Small intestine (tissue), 7 donors: ENCODE results near the gene DYRK1A. TPM values are rescaled to one million over a fixed set of nuclear protein-coding genes. Genes with fewer than 3 reads are reported as not detected.

Source experiments
- DNase-seq, 2 donors: peaks; one replicate each; pipeline versions ENCODE4 v3.0.0 to v3.0.0-alpha.2; 2013
- FAIRE-seq: peaks from 2 replicates; lab custom pipeline; 2012; peaks lifted over from hg19 to GRCh38; lab: Jason Lieb, UNC
- H3K27ac ChIP-seq, 3 donors: one replicate each; pipeline ENCODE4 v1.5.1; 2013; ENCODE audit warnings: low read length in 2 of 3, mild to moderate bottlenecking in 2 of 3, control low read depth in 1 of 3, inconsistent platforms in 1 of 3, low read depth in 1 of 3, moderate library complexity in 1 of 3
- H3K27me3 ChIP-seq, 3 donors: one replicate each; pipeline ENCODE4 v1.6.1; 2013; ENCODE audit warnings: low read length in 3 of 3, inconsistent platforms in 1 of 3; ENCODE audit not compliant: control insufficient read depth in 3 of 3, insufficient read depth in 3 of 3
- H3K36me3 ChIP-seq, 3 donors: one replicate each; pipeline ENCODE4 v1.6.1; 2013; ENCODE audit warnings: low read length in 3 of 3, inconsistent platforms in 1 of 3, low read depth in 1 of 3, mild to moderate bottlenecking in 1 of 3, moderate library complexity in 1 of 3; ENCODE audit not compliant: control insufficient read depth in 3 of 3, insufficient read depth in 2 of 3
- H3K4me1 ChIP-seq, 3 donors: one replicate each; pipeline ENCODE4 v1.6.1; 2013; ENCODE audit warnings: low read length in 2 of 3, inconsistent platforms in 1 of 3, low read depth in 1 of 3, mild to moderate bottlenecking in 1 of 3, moderate library complexity in 1 of 3; ENCODE audit not compliant: control insufficient read depth in 3 of 3, insufficient read depth in 2 of 3
- H3K4me3 ChIP-seq, 3 donors: one replicate each; pipeline ENCODE4 v1.5.1; 2013; ENCODE audit warnings: low read length in 3 of 3, control low read depth in 1 of 3, inconsistent platforms in 1 of 3, low read depth in 1 of 3, mild to moderate bottlenecking in 1 of 3, moderate library complexity in 1 of 3
- H3K9me3 ChIP-seq, 2 donors: one replicate each; pipeline ENCODE4 v1.6.1; 2013; ENCODE audit warnings: low read depth in 1 of 2, low read length in 1 of 2; ENCODE audit not compliant: control insufficient read depth in 2 of 2, insufficient read depth in 1 of 2
- WGBS, 3 donors: extraction: QIAGEN DNeasy Blood & Tissue Kit; methylation state at CpG; one replicate each; pipeline ENCODE4 v1.1.7; 2013; 5-methylcytosine and 5-hydroxymethylcytosine counted together
- polyA plus RNA-seq, 4 donors: library from polyadenylated mRNA; stranded (reverse) in 3 of 4; unstranded in 1 of 4; fragments of 200-250 nt in 3 of 4; fragments of 120-200 nt in 1 of 4; gene quantifications; one replicate each; pipeline versions ENCODE4 v1.2.1 to v1.2.3, GENCODE V29; 2013
- donor health status: healthy with polysubstance abuse.
- donor health status: control.
- donor health status: control.
- donor health status: Bipolar disorder and iron deficiency.
- donor health status: healthy.

Gene DYRK1A
- polyA plus RNA-seq, 4 donors: 10.5 to 50.5 (median 17.1) TPM

DNA sequence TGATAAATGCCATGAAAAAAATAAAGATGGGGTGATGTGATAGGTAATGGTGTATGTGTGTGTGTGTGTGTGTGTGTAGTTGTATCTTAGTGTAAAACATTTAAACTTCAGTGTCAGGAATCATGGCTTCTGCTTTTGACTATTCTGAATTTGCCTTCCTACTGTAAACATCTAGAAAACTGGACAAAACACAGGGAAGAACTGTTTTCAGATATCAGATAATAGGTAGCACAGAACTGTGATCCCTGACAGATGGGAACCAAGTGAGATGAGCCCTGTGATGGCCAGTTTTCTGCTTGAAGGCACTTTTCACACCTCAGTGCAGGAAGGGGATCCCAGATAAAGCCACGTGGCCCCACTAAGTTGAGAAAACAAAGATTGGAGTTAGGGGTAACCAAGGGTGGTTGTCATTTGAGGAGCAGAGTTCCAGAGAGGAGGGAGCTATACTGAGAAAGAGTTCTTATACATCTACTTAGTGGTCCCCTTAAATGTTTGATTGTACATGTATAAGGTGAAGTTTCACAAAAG, 17.3 kb downstream of the DYRK1A start:
- Histone ChIP-seq H3K27me3 (no peaks in the 10 kb centered on the region), H3K9me3 (no peaks in the 10 kb centered on the region), H3K4me1 (peaks cover 0 to 40% (median 5%) of the 10 kb centered on the region in 3 donors), H3K36me3 (peaks cover 0 to 3% (median 0%) of the 10 kb centered on the region in 3 donors), H3K4me3 (no peak overlapping the region), H3K27ac (no peak overlapping the region)
- no peak for FAIRE-seq
- DNase-seq: no peak
- WGBS, 3 donors: 70 to 88% (median 81%) methylated on average over 1 of the region's 1 CpG

DNA sequence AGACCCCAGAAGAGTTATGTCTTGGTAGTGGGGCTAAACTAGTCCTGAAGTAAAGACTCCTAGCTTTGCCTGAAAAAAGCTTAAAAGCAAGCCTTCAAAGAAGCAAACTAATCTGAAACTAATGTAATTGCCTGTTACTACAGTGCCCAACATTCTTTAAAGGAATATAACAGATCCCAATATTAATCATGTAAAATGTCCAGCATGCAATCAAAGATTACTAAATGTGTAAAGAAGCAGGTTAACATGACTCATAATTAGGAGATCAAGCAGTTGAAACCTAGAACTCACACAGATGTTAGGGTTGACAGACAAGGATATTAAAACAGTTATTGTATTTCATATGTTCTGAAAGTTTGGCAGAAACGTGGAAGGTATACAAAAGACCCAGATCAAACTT, 17.8 kb downstream of the DYRK1A start:
- FAIRE-seq (no peak), DNase-seq (no peak)
- Histone ChIP-seq H3K4me1 (peaks cover 0 to 37% (median 5%) of the 10 kb centered on the region in 3 donors), H3K9me3 (no peaks in the 10 kb centered on the region), H3K36me3 (peaks cover 0 to 3% (median 0%) of the 10 kb centered on the region in 3 donors), H3K27me3 (no peaks in the 10 kb centered on the region), H3K4me3 (no peak overlapping the region), H3K27ac (no peak overlapping the region)
- 71 to 79% (median 74%) methylated on average over 1 of the region's 1 CpG for WGBS, 3 donors

DNA sequence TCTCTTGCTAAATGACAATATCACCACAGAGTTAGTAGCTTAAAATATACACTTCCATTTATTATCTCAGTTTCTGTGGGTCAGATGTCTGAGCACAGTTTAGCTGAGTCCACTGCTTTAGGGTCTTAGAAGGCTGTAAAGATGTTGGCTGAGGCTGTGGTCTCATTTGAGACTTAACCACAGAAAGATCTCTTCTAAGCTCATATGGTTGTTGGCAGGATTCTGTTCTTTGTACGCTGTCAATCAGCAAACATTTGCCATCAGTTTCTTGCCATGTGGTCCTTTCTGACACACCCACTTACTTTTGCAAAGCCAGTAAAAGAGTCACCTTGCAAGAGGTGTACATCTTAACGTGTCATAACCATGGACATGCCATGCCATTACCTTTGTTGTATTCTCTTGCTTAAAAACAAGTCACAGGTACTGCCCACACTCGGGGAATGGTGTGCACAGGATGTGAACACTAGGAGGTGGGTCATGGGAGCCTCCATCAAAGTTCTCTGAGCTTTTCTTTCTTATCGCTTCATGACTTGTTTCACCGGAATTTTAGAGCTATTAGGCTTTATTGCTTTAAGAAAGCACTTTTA, 18.7 kb downstream of the DYRK1A start:
- Histone ChIP-seq H3K27ac (no peak overlapping the region), H3K4me1 (peaks cover 0 to 37% (median 5%) of the 10 kb centered on the region in 3 donors), H3K36me3 (peaks cover 0 to 3% (median 0%) of the 10 kb centered on the region in 3 donors), H3K9me3 (no peaks in the 10 kb centered on the region), H3K27me3 (no peaks in the 10 kb centered on the region), H3K4me3 (no peak overlapping the region)
- no peak for DNase-seq
- no peak for FAIRE-seq
- 74 to 81% (median 79%) methylated on average over 5 of the region's 5 CpGs for WGBS, 3 donors

DNA sequence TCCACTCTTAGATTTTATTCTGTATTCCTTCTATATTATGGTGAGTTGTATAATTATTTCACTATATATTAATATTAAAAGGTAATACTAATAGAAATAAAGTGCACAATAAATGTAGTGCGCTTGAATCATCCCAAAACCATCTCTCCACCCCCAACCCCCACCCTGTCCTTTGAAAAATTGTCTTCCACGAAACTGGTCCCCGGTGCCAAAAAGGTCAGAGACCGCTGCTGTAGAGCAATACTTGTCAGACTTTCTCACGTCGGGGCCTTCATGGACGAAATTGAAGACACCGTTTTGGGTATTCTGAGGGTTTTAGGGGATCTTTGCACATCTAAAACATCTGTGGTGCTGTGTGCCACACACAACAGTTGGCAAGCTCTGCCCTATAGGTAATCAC, 19.6 kb downstream of the DYRK1A start:
- H3K27ac ChIP-seq: no peak overlapping the region
- H3K4me3 ChIP-seq: no peak overlapping the region
- FAIRE-seq (no peak), DNase-seq (no peak)
- no peaks in the 10 kb centered on the region for H3K9me3 ChIP-seq
- H3K27me3 ChIP-seq: no peaks in the 10 kb centered on the region
- H3K36me3 ChIP-seq: peaks cover 0 to 3% (median 0%) of the 10 kb centered on the region in 3 donors
- 77 to 87% (median 82%) methylated on average over 8 of the region's 8 CpGs for WGBS, 3 donors
- peaks cover 0 to 29% (median 5%) of the 10 kb centered on the region in 3 donors for H3K4me1 ChIP-seq

DNA sequence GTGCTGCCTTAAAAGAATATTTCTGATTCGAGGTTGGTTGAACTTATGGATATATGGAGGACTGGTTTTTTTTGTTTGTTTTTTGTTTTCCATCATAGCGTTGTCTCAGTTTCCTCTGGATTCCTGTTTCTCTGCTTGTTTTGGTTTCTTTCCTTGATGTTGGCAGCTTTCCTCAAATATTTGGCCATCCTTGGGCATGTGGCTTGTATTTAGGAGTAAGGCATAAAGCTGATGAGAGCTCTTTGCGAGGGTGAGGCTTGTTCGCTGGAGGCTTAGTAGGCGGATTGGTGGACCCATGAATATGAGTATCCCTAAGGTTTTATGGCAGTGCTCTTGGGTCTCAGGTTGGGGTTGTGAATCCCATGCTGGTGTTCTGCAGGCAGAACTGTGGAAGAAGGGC, 22.9 kb downstream of the DYRK1A start:
- H3K27ac ChIP-seq: no peak overlapping the region
- peaks cover 0 to 5% of the 10 kb centered on the region in 2 donors for H3K9me3 ChIP-seq
- no peak overlapping the region for H3K4me3 ChIP-seq
- 76 to 82% (median 80%) methylated on average over 5 of the region's 5 CpGs for WGBS, 3 donors
- H3K27me3 ChIP-seq: no peaks in the 10 kb centered on the region
- H3K36me3 ChIP-seq: peaks cover 0 to 8% (median 0%) of the 10 kb centered on the region in 3 donors
- no peak for DNase-seq
- H3K4me1 ChIP-seq: peaks cover 0 to 28% (median 5%) of the 10 kb centered on the region in 3 donors
- no peak for FAIRE-seq

DNA sequence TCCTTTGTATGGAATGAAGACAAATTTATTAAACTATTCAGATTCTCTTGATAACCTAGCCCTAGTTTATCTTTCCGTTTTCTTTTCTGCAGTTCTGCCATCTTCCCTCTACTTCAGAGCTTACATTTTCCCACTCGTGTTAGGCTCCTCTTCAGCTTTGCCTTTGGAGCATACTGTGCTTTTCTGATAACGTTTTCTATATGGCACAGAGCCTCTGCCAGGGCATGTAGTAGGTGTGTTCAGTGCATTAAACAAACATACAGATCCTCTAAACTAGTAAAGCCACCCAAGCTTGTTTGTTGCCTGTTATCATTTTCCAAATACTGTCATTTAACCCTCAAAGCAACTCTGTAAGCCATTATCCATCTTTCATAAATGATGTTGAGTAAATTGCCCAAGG, 25.1 kb downstream of the DYRK1A start:
- 45 to 55% (median 48%) methylated on average over 3 of the region's 3 CpGs for WGBS, 3 donors
- no peaks in the 10 kb centered on the region for H3K27me3 ChIP-seq
- no peak overlapping the region for H3K4me3 ChIP-seq
- FAIRE-seq: no peak
- peaks cover 0 to 8% (median 0%) of the 10 kb centered on the region in 3 donors for H3K36me3 ChIP-seq
- H3K27ac ChIP-seq: no peak overlapping the region
- peaks cover 0 to 19% (median 2%) of the 10 kb centered on the region in 3 donors for H3K4me1 ChIP-seq
- DNase-seq: no peak
- peaks cover 0 to 5% of the 10 kb centered on the region in 2 donors for H3K9me3 ChIP-seq

DNA sequence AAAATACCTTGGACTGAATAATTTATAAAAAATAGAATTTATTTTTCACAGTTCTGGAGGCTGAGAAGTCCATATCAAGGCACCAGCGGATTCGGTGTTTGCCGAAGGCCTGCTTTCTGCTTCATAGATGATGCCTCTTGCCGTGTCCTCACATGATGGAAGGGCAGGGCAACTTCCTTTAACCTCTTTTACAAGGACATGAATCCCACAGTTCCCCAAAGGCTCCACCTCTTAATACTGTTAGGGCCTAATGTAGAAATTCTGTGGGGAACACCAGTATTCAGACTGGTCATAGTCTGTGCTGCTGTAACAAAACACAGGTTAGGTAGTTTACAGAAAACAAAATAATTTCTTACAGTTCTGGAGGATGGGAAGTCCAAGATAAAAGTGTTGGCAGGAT, 25.9 kb downstream of the DYRK1A start:
- FAIRE-seq: no peak
- Histone ChIP-seq H3K27me3 (no peaks in the 10 kb centered on the region), H3K36me3 (peaks cover 0 to 8% (median 0%) of the 10 kb centered on the region in 3 donors), H3K9me3 (peaks cover 0 to 5% of the 10 kb centered on the region in 2 donors), H3K4me3 (no peak overlapping the region), H3K27ac (no peak overlapping the region), H3K4me1 (peaks cover 0 to 14% (median 2%) of the 10 kb centered on the region in 3 donors)
- 87 to 94% (median 93%) methylated on average over 4 of the region's 4 CpGs for WGBS, 3 donors
- no peak for DNase-seq

DNA sequence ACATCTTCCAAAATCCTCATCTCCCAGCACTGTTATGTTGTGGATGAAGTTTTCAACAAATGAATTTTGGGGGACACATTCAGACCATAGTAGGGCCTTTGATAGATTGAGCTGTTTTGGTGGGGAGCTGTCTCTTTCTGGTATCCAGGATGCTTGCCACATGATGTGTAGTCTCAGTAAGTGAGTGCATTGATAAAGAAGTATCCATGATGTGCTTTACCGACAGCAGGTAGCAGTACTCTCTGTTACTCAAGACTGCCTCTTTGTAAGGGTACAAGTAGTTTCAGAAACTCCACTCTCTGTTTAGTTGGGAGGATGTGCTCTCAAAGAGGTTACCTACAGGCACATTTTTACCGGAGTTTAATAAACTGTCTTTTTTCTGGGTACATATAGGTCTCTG, 26.5 kb downstream of the DYRK1A start:
- FAIRE-seq (no peak), DNase-seq (no peak)
- no peak overlapping the region for H3K27ac ChIP-seq
- WGBS, 3 donors: 87 to 94% (median 88%) methylated on average over 2 of the region's 2 CpGs
- no peaks in the 10 kb centered on the region for H3K27me3 ChIP-seq
- peaks cover 0 to 5% of the 10 kb centered on the region in 2 donors for H3K9me3 ChIP-seq
- H3K4me1 ChIP-seq: peaks cover 0 to 13% (median 2%) of the 10 kb centered on the region in 3 donors
- no peak overlapping the region for H3K4me3 ChIP-seq
- H3K36me3 ChIP-seq: peaks cover 0 to 7% (median 0%) of the 10 kb centered on the region in 3 donors
